ENCODE results near the gene PDE8A.
"Not testable (repeated sequence)": the region's sequence is repeated elsewhere in the genome, so short reads cannot be mapped to it uniquely, and the experiment has no call there.

Gene PDE8A

DNA sequence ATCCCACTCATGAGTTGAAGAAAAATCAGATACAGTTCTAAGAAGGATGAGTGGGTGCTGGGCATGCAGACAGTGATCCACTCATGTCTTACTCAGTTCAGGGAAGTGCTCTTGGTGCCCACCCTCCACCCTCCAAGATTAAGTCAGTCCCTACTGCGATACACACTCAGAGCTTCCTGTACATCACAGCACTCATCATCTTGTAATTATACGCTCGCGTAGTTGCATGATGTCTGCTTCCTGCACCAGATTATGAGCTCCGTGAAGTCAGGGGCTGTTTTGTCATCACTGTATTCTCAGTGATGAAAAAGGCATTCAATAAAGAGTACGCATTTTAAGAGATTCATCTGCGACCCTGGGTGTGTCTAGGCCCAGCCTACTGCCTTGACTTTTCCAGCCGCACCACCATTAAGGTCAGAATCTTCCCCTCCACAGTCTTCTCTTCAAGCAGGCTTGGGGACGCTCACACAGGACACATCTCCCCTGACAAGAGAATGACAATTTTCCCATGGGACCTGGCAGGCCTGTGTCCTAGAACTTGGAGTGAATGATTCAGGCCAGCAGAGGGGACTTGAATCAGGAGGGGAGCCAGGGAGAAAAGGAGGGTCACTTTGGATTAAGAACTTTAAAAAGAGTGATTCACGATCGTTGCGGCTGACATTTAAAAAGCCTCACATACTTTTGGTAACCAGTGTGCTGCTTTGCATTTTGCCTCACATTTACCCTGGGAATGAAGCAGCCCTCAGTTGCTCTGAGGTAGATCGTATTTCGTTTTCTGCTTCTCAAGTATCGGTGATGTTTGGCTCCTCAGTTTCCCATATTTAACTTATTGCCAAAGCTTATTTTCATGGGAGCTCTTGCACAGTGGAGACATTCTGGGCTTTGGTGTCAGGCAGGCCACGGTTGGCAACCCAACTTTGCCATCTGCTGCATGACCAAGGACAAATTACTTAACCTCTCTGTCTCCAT lies 7.9 kb upstream of the PDE8A start:
- Mint-ChIP-seq H3K4me1 (peaks cover 9% of the 10 kb centered on the region), H3K4me3 (no peak overlapping the region), H3K36me3 (ENCODE audit: low read depth) (no peaks in the 10 kb centered on the region), H3K9me3 (no peaks in the 10 kb centered on the region), H3K27ac (no peak overlapping the region), H3K27me3 (peaks cover 3% of the 10 kb centered on the region)
- ATAC-seq (no peak), DNase-seq (no peak)

DNA sequence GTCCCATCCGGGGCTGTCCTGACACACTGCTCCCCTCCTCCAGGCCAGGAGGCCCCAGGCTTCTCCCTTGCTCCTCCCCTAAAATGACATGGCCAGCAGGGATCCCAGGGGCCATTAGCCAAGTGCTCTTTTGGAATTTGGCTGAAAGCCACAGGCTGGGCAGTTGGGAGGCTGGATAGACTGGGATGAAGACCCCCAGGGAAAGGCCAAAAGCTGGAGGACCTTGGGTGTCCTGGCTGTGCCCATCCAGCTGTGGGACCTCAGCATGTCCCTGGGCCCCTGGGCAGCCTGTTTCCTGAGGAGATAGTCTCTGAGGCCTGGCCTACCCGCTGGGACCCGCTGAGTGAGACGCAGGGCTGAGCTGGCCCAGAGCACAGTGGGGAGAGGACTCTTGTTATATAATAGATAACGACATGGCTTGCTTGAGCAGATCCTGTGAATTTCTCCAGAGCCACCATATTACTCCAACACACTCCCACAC lies 5.7 kb upstream of the PDE8A start:
- H3K27me3 Mint-ChIP-seq, result peaks cover 3% of the 10 kb centered on the region
- ATAC-seq (no peak), DNase-seq (no peak)
- H3K9me3 Mint-ChIP-seq, result no peaks in the 10 kb centered on the region
- peaks cover 23% of the 10 kb centered on the region for H3K4me1 Mint-ChIP-seq
- H3K4me3 Mint-ChIP-seq, result no peak overlapping the region
- no peaks in the 10 kb centered on the region for H3K36me3 Mint-ChIP-seq (ENCODE audit: low read depth)
- H3K27ac Mint-ChIP-seq, result no peak overlapping the region

GRCh38 chr15:84976746-84977345 lies 4.8 kb upstream of the PDE8A start:
- no peak overlapping the region for H3K27ac Mint-ChIP-seq
- ATAC-seq (no peak), DNase-seq (no peak)
- no peaks in the 10 kb centered on the region for H3K9me3 Mint-ChIP-seq
- H3K36me3 Mint-ChIP-seq (ENCODE audit: low read depth), result no peaks in the 10 kb centered on the region
- no peak overlapping the region for H3K4me3 Mint-ChIP-seq
- H3K4me1 Mint-ChIP-seq, result peaks cover 23% of the 10 kb centered on the region
- H3K27me3 Mint-ChIP-seq, result peaks cover 3% of the 10 kb centered on the region

- DNase-seq (no peak), ATAC-seq (no peak)
- Mint-ChIP-seq H3K27me3 (peaks cover 3% of the 10 kb centered on the region), H3K36me3 (ENCODE audit: low read depth) (no peaks in the 10 kb centered on the region), H3K9me3 (no peaks in the 10 kb centered on the region), H3K4me3 (peak overlapping the region; percentile 90), H3K4me1 (peaks cover 45% of the 10 kb centered on the region), H3K27ac (peak overlapping the region; percentile 91)
Measured at GRCh38 chr15:84979651-84980050, 2.0 kb upstream of the PDE8A start.

- Mint-ChIP-seq H3K4me1 (peaks cover 53% of the 10 kb centered on the region), H3K36me3 (ENCODE audit: low read depth) (no peaks in the 10 kb centered on the region), H3K4me3 (peak overlapping the region; percentile 90), H3K27me3 (peaks cover 3% of the 10 kb centered on the region), H3K27ac (peak overlapping the region; percentile 95), H3K9me3 (no peaks in the 10 kb centered on the region)
- DNase-seq, result peak; percentile 87
- ATAC-seq, result peak; percentile 76
Measured at GRCh38 chr15:84980196-84981053, 1.2 kb upstream of the PDE8A start.

GRCh38 chr15:84981054-84981710 lies 474 bp upstream of the PDE8A start:
- ATAC-seq, result peak; percentile 82
- H3K4me1 Mint-ChIP-seq, result peaks cover 56% of the 10 kb centered on the region

DNA sequence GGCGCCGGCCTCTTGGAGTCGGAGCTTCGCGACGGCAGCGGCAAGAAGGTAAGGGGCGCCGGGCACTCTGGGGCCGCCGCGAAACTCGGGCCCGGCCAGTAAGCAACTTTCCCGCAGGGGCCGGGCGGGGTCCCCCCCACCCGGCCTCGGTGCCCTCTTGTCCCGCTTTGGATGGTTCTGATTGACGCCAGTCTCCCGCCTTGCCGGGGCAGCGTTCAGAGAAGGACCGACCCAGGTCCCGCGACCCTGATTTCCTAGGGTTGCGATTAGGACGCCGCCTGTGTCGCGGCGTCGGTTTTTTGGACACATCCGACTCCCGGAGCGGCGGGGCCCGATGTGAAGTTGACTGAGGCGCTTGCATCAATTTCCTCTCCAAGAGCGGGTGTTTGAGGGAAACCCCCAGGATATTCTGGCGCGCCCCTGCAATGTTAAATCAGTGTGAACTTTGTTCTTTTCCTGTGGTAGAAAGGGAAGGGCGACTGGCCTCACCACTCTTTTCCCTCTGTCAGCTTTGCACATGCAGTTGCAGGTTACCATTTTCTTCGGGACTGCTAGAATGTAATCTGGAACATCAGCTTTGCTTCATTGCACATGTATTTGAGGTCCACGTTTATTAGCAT lies 755 bp downstream of the PDE8A start:
- Mint-ChIP-seq H3K36me3 (ENCODE audit: low read depth) (no peaks in the 10 kb centered on the region), H3K9me3 (no peaks in the 10 kb centered on the region), H3K27me3 (peaks cover 3% of the 10 kb centered on the region), H3K4me3 (peak overlapping the region; percentile 89), H3K27ac (peak overlapping the region; percentile 89), H3K4me1 (peaks cover 59% of the 10 kb centered on the region)
- DNase-seq, result peak; percentile 70
- no peak for ATAC-seq

More at GRCh38 chr15:84981054-84981710, 474 bp upstream of the PDE8A start:
- H3K27me3 Mint-ChIP-seq, result peaks cover 3% of the 10 kb centered on the region
- H3K36me3 Mint-ChIP-seq (ENCODE audit: low read depth), result no peaks in the 10 kb centered on the region
- peak; percentile 96 for DNase-seq
- no peaks in the 10 kb centered on the region for H3K9me3 Mint-ChIP-seq
- peak overlapping the region; percentile 95 for H3K27ac Mint-ChIP-seq
- peak overlapping the region; percentile 90 for H3K4me3 Mint-ChIP-seq

DNA sequence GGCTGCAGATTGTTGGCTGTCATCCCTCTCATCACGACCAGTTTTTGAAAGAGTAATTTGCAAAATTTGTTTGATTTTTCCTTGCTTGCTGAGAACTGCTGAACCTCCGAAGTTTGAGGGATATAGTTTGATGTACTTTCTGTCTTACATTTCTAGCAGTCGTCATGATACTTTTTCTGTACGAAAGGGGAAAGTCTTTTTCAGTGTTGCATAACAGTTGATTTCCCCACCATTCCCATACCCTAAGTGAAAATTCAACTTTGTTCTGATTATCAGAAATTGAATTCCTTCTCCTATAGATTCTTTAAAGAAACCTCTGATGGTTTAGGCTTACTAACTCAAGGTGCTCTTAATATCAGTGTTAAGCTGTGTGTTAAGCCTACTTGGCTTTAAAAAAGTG lies 1.6 kb downstream of the PDE8A start:
- ATAC-seq, result no peak
- H3K36me3 Mint-ChIP-seq (ENCODE audit: low read depth), result no peaks in the 10 kb centered on the region
- no peak for DNase-seq
- no peak overlapping the region for H3K27ac Mint-ChIP-seq
- peaks cover 67% of the 10 kb centered on the region for H3K4me1 Mint-ChIP-seq
- peaks cover 3% of the 10 kb centered on the region for H3K27me3 Mint-ChIP-seq
- peak overlapping the region; percentile 89 for H3K4me3 Mint-ChIP-seq
- H3K9me3 Mint-ChIP-seq, result no peaks in the 10 kb centered on the region

GRCh38 chr15:84983711-84984110 lies 2.1 kb downstream of the PDE8A start:
- no peaks in the 10 kb centered on the region for H3K27me3 Mint-ChIP-seq
- H3K9me3 Mint-ChIP-seq, result no peaks in the 10 kb centered on the region
- no peak overlapping the region for H3K27ac Mint-ChIP-seq
- peak overlapping the region; percentile 89 for H3K4me3 Mint-ChIP-seq
- DNase-seq (no peak), ATAC-seq (no peak)
- no peaks in the 10 kb centered on the region for H3K36me3 Mint-ChIP-seq (ENCODE audit: low read depth)
- H3K4me1 Mint-ChIP-seq, result peaks cover 68% of the 10 kb centered on the region

GRCh38 chr15:84985158-84985557 lies 3.5 kb downstream of the PDE8A start:
- DNase-seq (no peak), ATAC-seq (no peak)
- Mint-ChIP-seq H3K27ac (no peak overlapping the region), H3K27me3 (no peaks in the 10 kb centered on the region), H3K36me3 (ENCODE audit: low read depth) (no peaks in the 10 kb centered on the region), H3K4me3 (no peak overlapping the region), H3K4me1 (peaks cover 69% of the 10 kb centered on the region), H3K9me3 (no peaks in the 10 kb centered on the region)

- H3K27me3 Mint-ChIP-seq; H3K4me3 Mint-ChIP-seq; H3K27ac Mint-ChIP-seq; ATAC-seq; H3K9me3 Mint-ChIP-seq; DNase-seq; H3K36me3 Mint-ChIP-seq (ENCODE audit: low read depth): not testable (repeated sequence)
- peaks cover 87% of the 10 kb centered on the region for H3K4me1 Mint-ChIP-seq
Measured at GRCh38 chr15:84987351-84987750, 5.7 kb downstream of the PDE8A start.

- H3K27ac Mint-ChIP-seq, result peak overlapping the region; percentile 36
- ATAC-seq (no peak), DNase-seq (no peak)
- H3K4me3 Mint-ChIP-seq, result no peak overlapping the region
- no peaks in the 10 kb centered on the region for H3K27me3 Mint-ChIP-seq
- peaks cover 87% of the 10 kb centered on the region for H3K4me1 Mint-ChIP-seq
- peaks cover 1% of the 10 kb centered on the region for H3K36me3 Mint-ChIP-seq (ENCODE audit: low read depth)
- no peaks in the 10 kb centered on the region for H3K9me3 Mint-ChIP-seq
Measured at GRCh38 chr15:84987949-84988624, 6.4 kb downstream of the PDE8A start.

- Mint-ChIP-seq H3K4me3 (no peak overlapping the region), H3K4me1 (peaks cover 82% of the 10 kb centered on the region)
Measured at GRCh38 chr15:84988909-84989644, 7.4 kb downstream of the PDE8A start.

More at GRCh38 chr15:84988909-84989644, 7.4 kb downstream of the PDE8A start:
- H3K36me3 Mint-ChIP-seq (ENCODE audit: low read depth), result peaks cover 3% of the 10 kb centered on the region
- no peak overlapping the region for H3K27ac Mint-ChIP-seq
- no peak for DNase-seq
- no peak for ATAC-seq
- H3K27me3 Mint-ChIP-seq, result no peaks in the 10 kb centered on the region
- no peaks in the 10 kb centered on the region for H3K9me3 Mint-ChIP-seq

Data from activated naive CD8-positive, alpha-beta T cell treated with anti-CD3 and anti-CD28 coated beads, Interleukin-2, amount 50 U/mL, for 24 hours (primary cell).